HepG2 (cell line): ENCODE results near the gene TCF25. TPM values are rescaled to one million over a fixed set of nuclear protein-coding genes. Genes with fewer than 3 reads are reported as not detected.
A peak's percentile ranks its signal among the peaks of the same experiment; 100 is the strongest.

ENCODE experiments used
- E2F1 ChIP-seq: sonication (generic); formaldehyde crosslinking; IDR thresholded peaks from 2 replicates; pipeline ENCODE4 v1.5.0; 2020; ENCODE audit warnings: missing genetic modification reagents
- E2F5 ChIP-seq: sonication (generic); formaldehyde crosslinking; conservative IDR thresholded peaks from 2 replicates; pipeline ENCODE4 v1.4.0; 2020; ENCODE audit warnings: missing genetic modification reagents
- FOXM1 ChIP-seq: sonication (generic); formaldehyde crosslinking; IDR thresholded peaks from 2 replicates; pipeline ENCODE4 v1.5.0; 2020; ENCODE audit warnings: missing genetic modification reagents
- MAZ ChIP-seq, 2 experiments: sonication (generic) in 1 of 2; formaldehyde crosslinking in 1 of 2; IDR thresholded peaks; 2 replicates each; pipeline versions ENCODE4 v1.5.0 to v1.6.1; 2012 to 2020; ENCODE audit warnings: low read depth in 2 of 2, mild to moderate bottlenecking in 2 of 2, borderline replicate concordance in 1 of 2, improper control_type of control experiment in 1 of 2, low read length in 1 of 2, missing genetic modification reagents in 1 of 2, moderate library complexity in 1 of 2
- NFE2L1 ChIP-seq: sonication (generic); formaldehyde crosslinking; IDR thresholded peaks from 2 replicates; pipeline ENCODE4 v1.4.0; 2020; ENCODE audit warnings: missing genetic modification reagents, mild to moderate bottlenecking, borderline replicate concordance
- ONECUT2 ChIP-seq: sonication (generic); formaldehyde crosslinking; IDR thresholded peaks from 2 replicates; pipeline ENCODE4 v1.4.0; 2020; ENCODE audit warnings: missing genetic modification reagents
- PLRG1 ChIP-seq: fragments of 450-650 bp; conservative IDR thresholded peaks from 2 replicates; pipeline ENCODE4 v1.6.1; 2016
- PRDM15 ChIP-seq: sonication (generic); formaldehyde crosslinking; IDR thresholded peaks from 2 replicates; pipeline ENCODE4 v1.4.0; 2020; ENCODE audit warnings: missing genetic modification reagents
- REST ChIP-seq, 2 experiments: IDR thresholded peaks; 2 replicates each; pipeline ENCODE4 v1.6.1; 2011 to 2012; ENCODE audit warnings: low read length in 2 of 2, borderline replicate concordance in 1 of 2, low read depth in 1 of 2, mild to moderate bottlenecking in 1 of 2, moderate library complexity in 1 of 2
- SKI ChIP-seq: fragments of 450-650 bp; IDR thresholded peaks from one replicate; pipeline ENCODE4 v1.6.1; 2018; ENCODE audit warnings: mild to moderate bottlenecking; ENCODE audit not compliant: partially characterized antibody
- SMARCC2 ChIP-seq: fragments of 450-650 bp; IDR thresholded peaks from 2 replicates; pipeline ENCODE4 v1.6.1; 2017; ENCODE audit warnings: antibody characterized with exemption, mild to moderate bottlenecking
- ZBTB2 ChIP-seq: sonication (generic); formaldehyde crosslinking; IDR thresholded peaks from 2 replicates; pipeline ENCODE4 v1.8.0; 2022; ENCODE audit warnings: low read depth, missing genetic modification reagents
- ZNF501 ChIP-seq: sonication (generic); formaldehyde crosslinking; IDR thresholded peaks from 2 replicates; pipeline ENCODE4 v1.5.1; 2020; ENCODE audit warnings: mild to moderate bottlenecking, moderate library complexity, missing genetic modification reagents
- ZNF577 ChIP-seq: sonication (generic); formaldehyde crosslinking; IDR thresholded peaks from 2 replicates; pipeline ENCODE4 v1.4.0; 2020; ENCODE audit warnings: mild to moderate bottlenecking, low read depth, missing genetic modification reagents, borderline replicate concordance
- ZNF616 ChIP-seq: sonication (generic); formaldehyde crosslinking; IDR thresholded peaks from 2 replicates; pipeline ENCODE4 v1.5.0; 2020; ENCODE audit warnings: low read depth, mild to moderate bottlenecking, missing genetic modification reagents
- ZNF746 ChIP-seq: sonication (generic); formaldehyde crosslinking; IDR thresholded peaks from 2 replicates; pipeline ENCODE4 v1.8.0; 2022; ENCODE audit warnings: mild to moderate bottlenecking, missing genetic modification reagents
- ZSCAN21 ChIP-seq: sonication (generic); formaldehyde crosslinking; IDR thresholded peaks from 2 replicates; pipeline ENCODE4 v1.8.0; 2022; ENCODE audit warnings: mild to moderate bottlenecking, missing genetic modification reagents, moderate library complexity, borderline replicate concordance
- polyA plus RNA-seq, 8 experiments: library from polyadenylated mRNA; depleted of rRNA in 3 of 8; stranded (reverse) in 7 of 8; unstranded in 1 of 8; fragments of >200 nt; fragmentation: Illumina TruSeq in 4 of 8; extraction: Trizol in 4 of 8; gene quantifications; 2 replicates each; pipeline versions ENCODE4 v1.2.1 to v1.2.3, GENCODE V29; 2011 to 2016; ENCODE audit warnings: low read depth in 4 of 8, missing spikeins in 1 of 8, mixed read lengths in 1 of 8; ENCODE audit not compliant: insufficient read depth in 1 of 8
- total RNA-seq, 5 experiments: library from RNA; depleted of rRNA; stranded (reverse); fragments of >200 nt; fragmentation: Illumina TruSeq; extraction: Trizol; gene quantifications; 2 replicates each; pipeline ENCODE4 v1.2.3, GENCODE V29; 2016; ENCODE audit warnings: low read depth in 1 of 5

The TCF25 gene
- total and polyA plus RNA-seq, 2 of the 13 experiments (the other 11 are each of a cell fraction or from before 2014, with no cell fraction given), result 138 to 206 TPM

GRCh38 chr16:89828199-89828869 is 45.1 kb upstream of the TCF25 start, which contains the start of gene SPIRE2 (continued):
- TF ChIP-seq SMARCC2 (no peak), FOXM1 (CRISPR knock-in tag) (no peak), ONECUT2 (CRISPR knock-in tag) (no peak), E2F1 (CRISPR knock-in tag) (no peak), SKI (peak; percentile 45), ZNF616 (CRISPR knock-in tag) (peak; percentile 59; the same call in 1 of the 2 replicates), ZNF746 (no peak; the same call in 1 of the 2 replicates), NFE2L1 (CRISPR knock-in tag) (no peak), REST (IDR thresholded peaks at IDR 0.05; ENCODE audit: borderline replicate concordance in 1 of 2, low read depth in 1 of 2, low read length in 2 of 2) (peak; percentile 86 to 91), PLRG1 (no peak), ZNF501 (no peak), ZSCAN21 (CRISPR knock-in tag) (peak; percentile 27; the same call in 1 of the 2 replicates), PRDM15 (no peak), ZNF577 (CRISPR knock-in tag) (no peak), MAZ (IDR thresholded peaks at IDR 0.05; ENCODE audit: borderline replicate concordance, low read depth, low read length) (peak; percentile 4), MAZ (CRISPR knock-in tag; IDR thresholded peaks at IDR 0.05; ENCODE audit: low read depth) (no peak; the same call in 1 of the 2 replicates), E2F5 (CRISPR knock-in tag) (0 out of 2 replicates have a peak, but pooled peaks have one; percentile 24), ZBTB2 (CRISPR knock-in tag) (peak; percentile 64; the same call in 1 of the 2 replicates)
